ENCODE results near the gene MYOCD.

MYOCD gene

DNA sequence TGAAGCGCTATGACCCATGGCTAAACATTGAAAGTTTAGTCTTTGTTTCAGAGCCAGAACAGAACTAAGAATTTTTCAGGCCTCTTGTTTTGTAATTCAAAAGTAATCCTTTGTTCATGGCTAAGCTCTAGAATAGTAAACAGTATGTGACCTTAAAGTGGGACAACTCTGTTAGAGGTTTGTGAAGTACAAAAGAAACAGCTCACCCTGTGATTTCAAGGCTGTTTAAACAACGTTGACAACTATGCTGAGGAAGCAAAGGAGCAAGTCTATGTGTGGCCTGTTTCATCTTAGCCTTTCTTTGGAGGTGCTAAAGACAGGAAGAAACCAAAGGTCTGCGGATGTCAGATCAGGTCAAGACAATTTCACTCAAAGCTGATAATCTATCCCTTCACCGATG lies 40.4 kb downstream of the MYOCD start:
- H3K4me1 ChIP-seq (ENCODE audit: control insufficient read depth, insufficient read depth, low read length, poor library complexity, severe bottlenecking) = no peaks in the 10 kb centered on the region
- WGBS, 2 experiments (ENCODE audit: insufficient coverage in 2 of 2) = 72 to 79% methylated on average over 3 to 4 of the region's 4 CpGs
- H3K36me3 ChIP-seq (ENCODE audit: control insufficient read depth, insufficient read depth, low read length) = peaks cover 14% of the 10 kb centered on the region
- no peaks in the 10 kb centered on the region for H3K9me3 ChIP-seq (ENCODE audit: control insufficient read depth, low read length)
- no peak overlapping the region for H3K27ac ChIP-seq (ENCODE audit: low read depth, low read length, severe bottlenecking)
- no peak overlapping the region for H3K4me3 ChIP-seq (ENCODE audit: extremely low read depth, insufficient read depth, low read length, poor library complexity, severe bottlenecking)

DNA sequence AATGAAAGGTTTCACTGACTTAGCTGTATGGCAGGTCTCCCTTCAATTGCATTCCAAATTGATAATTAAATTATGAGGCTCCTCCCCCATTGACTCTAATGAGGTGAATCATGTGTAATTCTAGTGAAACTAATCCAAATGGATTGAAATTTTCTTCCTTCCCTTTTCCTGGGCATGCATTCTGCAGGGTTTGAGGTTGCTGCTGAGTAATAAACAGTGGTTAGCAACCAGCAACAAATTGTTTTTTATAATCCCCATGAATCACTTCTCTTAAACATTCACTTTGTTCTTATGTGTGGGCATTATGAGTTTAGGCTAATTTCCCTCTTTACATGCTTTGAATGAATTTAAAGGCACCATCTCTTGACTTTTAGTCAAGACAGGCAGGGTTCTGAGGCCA lies 43.4 kb downstream of the MYOCD start:
- H3K9me3 ChIP-seq (ENCODE audit: control insufficient read depth, low read length) = no peaks in the 10 kb centered on the region
- no peak overlapping the region for H3K4me3 ChIP-seq (ENCODE audit: extremely low read depth, insufficient read depth, low read length, poor library complexity, severe bottlenecking)
- H3K27ac ChIP-seq (ENCODE audit: low read depth, low read length, severe bottlenecking) = no peak overlapping the region
- peaks cover 3% of the 10 kb centered on the region for H3K4me1 ChIP-seq (ENCODE audit: control insufficient read depth, insufficient read depth, low read length, poor library complexity, severe bottlenecking)
- peaks cover 16% of the 10 kb centered on the region for H3K36me3 ChIP-seq (ENCODE audit: control insufficient read depth, insufficient read depth, low read length)

DNA sequence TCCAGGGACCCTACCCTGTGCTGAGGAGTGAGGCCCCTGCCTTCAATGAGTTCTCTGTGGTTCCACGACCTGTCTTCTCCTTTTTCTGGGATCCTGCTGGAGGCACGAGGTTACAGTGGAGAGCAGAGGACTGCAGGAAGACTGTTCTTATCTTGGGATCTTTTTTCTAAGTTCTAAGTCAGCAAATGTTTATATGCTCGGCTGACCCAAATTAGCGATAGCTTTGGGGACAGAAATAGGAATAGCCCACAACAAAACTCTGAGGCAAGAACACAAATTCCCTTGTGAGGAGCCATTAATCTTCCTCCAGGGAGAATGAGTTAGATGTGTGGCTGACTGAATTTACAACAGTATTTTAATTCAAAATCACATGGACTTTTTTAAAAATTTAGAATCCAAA lies 46.7 kb downstream of the MYOCD start:
- 87 to 93% methylated on average over 3 to 4 of the region's 4 CpGs for WGBS, 2 experiments (ENCODE audit: insufficient coverage in 2 of 2)
- Histone ChIP-seq H3K4me3 (ENCODE audit: extremely low read depth, insufficient read depth, low read length, poor library complexity, severe bottlenecking) (no peak overlapping the region), H3K36me3 (ENCODE audit: control insufficient read depth, insufficient read depth, low read length) (peaks cover 13% of the 10 kb centered on the region), H3K27ac (ENCODE audit: low read depth, low read length, severe bottlenecking) (no peak overlapping the region), H3K4me1 (ENCODE audit: control insufficient read depth, insufficient read depth, low read length, poor library complexity, severe bottlenecking) (peaks cover 3% of the 10 kb centered on the region), H3K9me3 (ENCODE audit: control insufficient read depth, low read length) (no peaks in the 10 kb centered on the region)

DNA sequence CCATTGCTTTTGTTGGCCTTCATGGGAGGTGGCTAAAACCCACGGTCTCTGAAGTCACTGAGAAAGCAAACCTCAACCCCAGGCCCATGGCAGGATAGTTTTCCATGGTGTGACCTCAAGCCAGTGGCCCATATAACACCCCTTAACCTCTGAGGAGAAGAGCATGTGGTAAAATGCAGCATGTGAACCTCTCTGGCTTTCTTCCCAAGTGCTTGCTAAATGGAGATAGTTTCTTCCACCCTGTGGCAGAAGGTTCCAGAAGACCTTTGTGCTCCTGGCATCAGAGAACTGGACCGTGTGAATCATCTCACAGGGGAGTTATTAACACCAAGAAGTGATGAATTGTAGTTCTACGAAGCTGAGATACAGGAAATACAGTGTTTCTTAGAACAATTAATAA lies 47.3 kb downstream of the MYOCD start:
- no peak overlapping the region for H3K4me3 ChIP-seq (ENCODE audit: extremely low read depth, insufficient read depth, low read length, poor library complexity, severe bottlenecking)
- no peaks in the 10 kb centered on the region for H3K9me3 ChIP-seq (ENCODE audit: control insufficient read depth, low read length)
- H3K36me3 ChIP-seq (ENCODE audit: control insufficient read depth, insufficient read depth, low read length) = peaks cover 17% of the 10 kb centered on the region
- H3K4me1 ChIP-seq (ENCODE audit: control insufficient read depth, insufficient read depth, low read length, poor library complexity, severe bottlenecking) = peaks cover 3% of the 10 kb centered on the region
- 100% methylated on average over 1 of the region's 3 CpGs; no CpG with 5 or more reads in 1 of the 2 experiments for WGBS, 2 experiments (ENCODE audit: insufficient coverage in 2 of 2)
- no peak overlapping the region for H3K27ac ChIP-seq (ENCODE audit: low read depth, low read length, severe bottlenecking)

DNA sequence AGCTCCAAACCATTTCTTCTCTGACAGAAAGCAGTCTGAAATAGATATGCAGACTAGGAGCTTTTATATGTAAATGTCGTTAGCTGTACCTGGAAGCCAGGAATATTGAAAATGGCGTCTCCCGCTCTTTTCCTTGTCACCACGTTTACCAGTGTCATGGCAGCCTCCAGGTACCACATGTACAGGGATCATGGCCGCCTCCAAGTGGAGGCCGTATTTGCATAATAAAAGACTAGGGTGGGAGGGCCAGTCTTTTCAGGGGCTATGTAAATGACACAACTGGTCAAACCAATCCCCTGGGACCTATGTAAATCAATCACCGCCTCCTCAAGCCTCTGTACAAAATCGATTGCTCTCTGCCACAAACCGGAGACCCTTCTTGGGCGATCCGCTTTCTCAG lies 54.3 kb downstream of the MYOCD start:
- 94 to 100% methylated on average over 8 of the region's 11 CpGs for WGBS, 2 experiments (ENCODE audit: insufficient coverage in 2 of 2)

DNA sequence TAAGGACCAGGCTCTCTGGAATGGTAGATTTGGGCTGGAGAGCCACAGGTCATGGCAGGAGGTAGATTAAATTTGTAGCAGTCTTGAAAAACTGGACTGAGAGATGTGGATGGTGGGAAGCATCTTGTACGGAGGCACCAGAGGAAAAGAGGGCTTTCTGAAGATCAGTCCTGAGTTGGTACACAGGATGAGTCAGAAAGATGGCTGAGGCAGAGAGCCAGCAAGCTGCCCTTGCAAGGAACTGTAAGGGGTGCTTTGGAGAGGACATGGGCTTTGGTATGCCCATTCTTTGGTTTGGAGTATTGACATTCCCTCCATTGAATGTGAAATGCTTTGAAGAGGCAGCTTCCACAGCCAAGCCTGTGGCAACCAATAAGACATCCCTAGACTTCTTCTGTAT lies 55.9 kb downstream of the MYOCD start:
- H3K27ac ChIP-seq (ENCODE audit: low read depth, low read length, severe bottlenecking) = no peak overlapping the region
- H3K36me3 ChIP-seq (ENCODE audit: control insufficient read depth, insufficient read depth, low read length) = peaks cover 18% of the 10 kb centered on the region
- WGBS, 2 experiments (ENCODE audit: insufficient coverage in 2 of 2) = 96 to 100% methylated on average over 1 of the region's 1 CpG
- H3K4me3 ChIP-seq (ENCODE audit: extremely low read depth, insufficient read depth, low read length, poor library complexity, severe bottlenecking) = no peak overlapping the region
- H3K4me1 ChIP-seq (ENCODE audit: control insufficient read depth, insufficient read depth, low read length, poor library complexity, severe bottlenecking) = peaks cover 3% of the 10 kb centered on the region
- no peaks in the 10 kb centered on the region for H3K9me3 ChIP-seq (ENCODE audit: control insufficient read depth, low read length)

More for the DNA sequence above, 54.3 kb downstream of the MYOCD start:
- H3K9me3 ChIP-seq (ENCODE audit: control insufficient read depth, low read length) = no peaks in the 10 kb centered on the region
- H3K36me3 ChIP-seq (ENCODE audit: control insufficient read depth, insufficient read depth, low read length) = peaks cover 18% of the 10 kb centered on the region
- no peak overlapping the region for H3K4me3 ChIP-seq (ENCODE audit: extremely low read depth, insufficient read depth, low read length, poor library complexity, severe bottlenecking)
- no peaks in the 10 kb centered on the region for H3K4me1 ChIP-seq (ENCODE audit: control insufficient read depth, insufficient read depth, low read length, poor library complexity, severe bottlenecking)
- H3K27ac ChIP-seq (ENCODE audit: low read depth, low read length, severe bottlenecking) = no peak overlapping the region

DNA sequence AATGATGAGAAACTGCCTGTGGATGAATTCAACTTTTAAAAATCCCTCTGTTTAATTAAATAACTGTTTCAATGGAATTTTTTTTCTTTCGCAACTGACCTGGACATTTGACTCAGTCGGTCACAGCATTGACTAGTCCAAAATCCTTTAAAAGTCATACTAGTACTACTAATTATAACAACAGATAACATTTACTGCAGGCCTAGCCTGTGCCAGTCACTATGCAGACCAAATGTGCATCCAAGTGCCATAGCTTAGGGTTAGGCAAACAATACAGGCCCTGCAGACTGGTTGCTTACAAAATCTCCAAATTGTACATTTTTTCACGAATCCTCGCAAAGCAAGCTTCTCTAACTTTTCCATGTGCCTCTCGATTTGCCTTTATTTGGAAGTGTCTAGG lies 56.6 kb downstream of the MYOCD start:
- no peaks in the 10 kb centered on the region for H3K9me3 ChIP-seq (ENCODE audit: control insufficient read depth, low read length)
- peaks cover 4% of the 10 kb centered on the region for H3K4me1 ChIP-seq (ENCODE audit: control insufficient read depth, insufficient read depth, low read length, poor library complexity, severe bottlenecking)
- WGBS, 2 experiments (ENCODE audit: insufficient coverage in 2 of 2) = 96% methylated on average over 4 of the region's 5 CpGs; no CpG with 5 or more reads in 1 of the 2 experiments
- H3K4me3 ChIP-seq (ENCODE audit: extremely low read depth, insufficient read depth, low read length, poor library complexity, severe bottlenecking) = no peak overlapping the region
- no peak overlapping the region for H3K27ac ChIP-seq (ENCODE audit: low read depth, low read length, severe bottlenecking)
- peaks cover 18% of the 10 kb centered on the region for H3K36me3 ChIP-seq (ENCODE audit: control insufficient read depth, insufficient read depth, low read length)

DNA sequence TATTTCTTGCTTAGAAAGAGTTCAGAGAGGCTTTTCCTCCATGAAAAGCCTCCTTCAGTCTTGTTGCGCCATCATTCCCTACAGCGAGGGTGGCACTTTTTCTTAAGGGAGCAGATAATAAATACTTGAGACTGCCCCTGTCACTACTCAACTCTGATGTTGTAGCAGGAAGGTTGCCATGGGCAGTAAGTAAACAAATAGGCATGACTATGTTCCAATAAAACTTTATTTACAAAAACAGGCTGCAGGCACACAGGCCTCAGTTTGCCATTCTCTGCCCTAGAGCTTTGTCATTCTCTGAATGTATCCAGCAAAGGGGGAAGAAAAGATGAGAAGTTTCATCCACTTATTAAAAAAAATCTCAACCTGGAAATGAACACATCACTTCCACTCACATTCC lies 60.4 kb downstream of the MYOCD start:
- Histone ChIP-seq H3K9me3 (ENCODE audit: control insufficient read depth, low read length) (no peaks in the 10 kb centered on the region), H3K27ac (ENCODE audit: low read depth, low read length, severe bottlenecking) (no peak overlapping the region), H3K4me1 (ENCODE audit: control insufficient read depth, insufficient read depth, low read length, poor library complexity, severe bottlenecking) (peaks cover 11% of the 10 kb centered on the region), H3K4me3 (ENCODE audit: extremely low read depth, insufficient read depth, low read length, poor library complexity, severe bottlenecking) (no peak overlapping the region), H3K36me3 (ENCODE audit: control insufficient read depth, insufficient read depth, low read length) (peaks cover 9% of the 10 kb centered on the region)
- no CpG with 5 or more reads among the region's 2 CpGs for WGBS, 2 experiments (ENCODE audit: insufficient coverage in 2 of 2)

DNA sequence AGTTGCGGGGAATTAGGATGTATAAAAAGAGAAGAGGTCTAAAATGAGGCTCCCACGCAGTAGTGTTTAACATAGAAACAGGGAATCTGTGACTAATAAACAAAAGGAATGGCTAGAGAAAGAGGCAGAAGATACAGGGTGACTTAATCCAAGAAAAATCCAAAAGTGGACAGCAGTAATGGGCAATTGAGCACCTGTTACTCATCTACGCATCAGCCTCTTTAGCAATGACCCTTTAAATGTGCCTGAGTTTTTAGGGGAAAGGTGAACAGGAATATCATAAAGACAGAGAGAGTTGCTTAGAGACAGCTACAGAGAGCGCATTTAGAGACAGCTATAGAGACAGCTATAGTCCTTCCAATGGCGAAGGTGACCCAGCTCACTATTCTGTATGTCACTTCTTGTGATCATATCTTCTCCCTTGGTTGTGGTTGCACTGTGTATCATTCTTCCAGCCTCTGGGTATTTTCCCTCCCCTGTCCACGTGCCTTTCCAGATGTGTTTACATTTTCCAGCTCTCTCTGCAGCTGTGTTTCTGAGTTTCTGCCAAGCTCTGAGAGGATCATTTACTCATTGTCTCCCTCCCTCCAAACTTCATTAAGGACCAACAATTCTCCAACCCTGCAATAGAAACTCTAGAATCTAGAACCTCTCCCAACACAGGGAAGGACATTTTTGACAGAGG lies 61.5 kb downstream of the MYOCD start:
- peaks cover 22% of the 10 kb centered on the region for H3K4me1 ChIP-seq (ENCODE audit: control insufficient read depth, insufficient read depth, low read length, poor library complexity, severe bottlenecking)
- WGBS, 2 experiments (ENCODE audit: insufficient coverage in 2 of 2) = 92 to 93% methylated on average over 5 to 6 of the region's 6 CpGs
- peak overlapping the region; percentile 59 for H3K27ac ChIP-seq (ENCODE audit: low read depth, low read length, severe bottlenecking)
- H3K36me3 ChIP-seq (ENCODE audit: control insufficient read depth, insufficient read depth, low read length) = peaks cover 8% of the 10 kb centered on the region
- H3K9me3 ChIP-seq (ENCODE audit: control insufficient read depth, low read length) = no peaks in the 10 kb centered on the region
- H3K4me3 ChIP-seq (ENCODE audit: extremely low read depth, insufficient read depth, low read length, poor library complexity, severe bottlenecking) = no peak overlapping the region

DNA sequence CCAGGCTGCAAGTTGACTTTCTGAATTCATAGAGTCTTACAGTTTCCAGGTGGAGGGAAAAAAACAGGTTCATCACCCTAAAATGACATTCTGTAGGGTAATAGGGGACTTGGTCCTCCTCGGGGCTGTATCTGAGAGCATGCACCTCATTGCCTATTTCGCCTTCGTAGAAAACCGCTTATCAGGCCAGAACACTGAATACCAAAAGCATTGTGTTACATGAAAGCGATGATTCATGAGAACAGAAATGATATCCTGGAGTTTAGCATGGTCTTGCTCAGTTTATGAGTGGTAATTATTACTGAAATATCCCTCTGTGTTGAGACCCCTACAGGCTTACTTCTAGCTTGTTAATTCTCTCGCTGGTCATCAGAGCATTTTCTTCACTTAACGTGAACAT lies 62.2 kb downstream of the MYOCD start:
- Histone ChIP-seq H3K9me3 (ENCODE audit: control insufficient read depth, low read length) (no peaks in the 10 kb centered on the region), H3K27ac (ENCODE audit: low read depth, low read length, severe bottlenecking) (no peak overlapping the region), H3K36me3 (ENCODE audit: control insufficient read depth, insufficient read depth, low read length) (peaks cover 3% of the 10 kb centered on the region), H3K4me3 (ENCODE audit: extremely low read depth, insufficient read depth, low read length, poor library complexity, severe bottlenecking) (no peak overlapping the region), H3K4me1 (ENCODE audit: control insufficient read depth, insufficient read depth, low read length, poor library complexity, severe bottlenecking) (peaks cover 24% of the 10 kb centered on the region)
- 92 to 94% methylated on average over 6 to 7 of the region's 7 CpGs for WGBS, 2 experiments (ENCODE audit: insufficient coverage in 2 of 2)

DNA sequence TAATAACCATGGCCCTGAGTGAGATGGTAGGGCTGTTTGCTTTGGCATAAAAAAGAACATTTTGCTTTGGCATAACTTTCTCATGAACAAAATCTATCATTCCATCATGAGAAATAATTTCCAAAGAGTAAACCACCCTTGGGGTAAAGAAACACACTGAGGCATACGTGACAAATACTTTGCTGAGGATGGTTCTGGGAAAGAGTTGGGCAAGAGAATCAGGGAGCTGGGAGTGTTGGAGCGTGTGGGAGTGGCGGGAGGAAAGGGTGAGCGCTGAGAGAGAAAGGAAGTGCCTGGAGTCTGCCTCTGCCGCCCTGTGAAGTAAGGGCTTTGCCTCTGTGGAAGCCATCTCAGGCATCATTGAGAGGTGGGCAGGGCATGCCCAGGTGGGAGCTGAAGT lies 63.4 kb downstream of the MYOCD start:
- H3K9me3 ChIP-seq (ENCODE audit: control insufficient read depth, low read length) = no peaks in the 10 kb centered on the region
- 85 to 91% methylated on average over 3 to 4 of the region's 5 CpGs for WGBS, 2 experiments (ENCODE audit: insufficient coverage in 2 of 2)
- peaks cover 24% of the 10 kb centered on the region for H3K4me1 ChIP-seq (ENCODE audit: control insufficient read depth, insufficient read depth, low read length, poor library complexity, severe bottlenecking)
- no peak overlapping the region for H3K4me3 ChIP-seq (ENCODE audit: extremely low read depth, insufficient read depth, low read length, poor library complexity, severe bottlenecking)
- peaks cover 3% of the 10 kb centered on the region for H3K36me3 ChIP-seq (ENCODE audit: control insufficient read depth, insufficient read depth, low read length)
- H3K27ac ChIP-seq (ENCODE audit: low read depth, low read length, severe bottlenecking) = no peak overlapping the region

All from mesodermal cell (in vitro differentiated cells).